Measurements from ENCODE around the gene MYO3B.
"Not testable (repeated sequence)": the region's sequence is repeated elsewhere in the genome, so short reads cannot be mapped to it uniquely, and the experiment has no call there.

MYO3B gene

DNA sequence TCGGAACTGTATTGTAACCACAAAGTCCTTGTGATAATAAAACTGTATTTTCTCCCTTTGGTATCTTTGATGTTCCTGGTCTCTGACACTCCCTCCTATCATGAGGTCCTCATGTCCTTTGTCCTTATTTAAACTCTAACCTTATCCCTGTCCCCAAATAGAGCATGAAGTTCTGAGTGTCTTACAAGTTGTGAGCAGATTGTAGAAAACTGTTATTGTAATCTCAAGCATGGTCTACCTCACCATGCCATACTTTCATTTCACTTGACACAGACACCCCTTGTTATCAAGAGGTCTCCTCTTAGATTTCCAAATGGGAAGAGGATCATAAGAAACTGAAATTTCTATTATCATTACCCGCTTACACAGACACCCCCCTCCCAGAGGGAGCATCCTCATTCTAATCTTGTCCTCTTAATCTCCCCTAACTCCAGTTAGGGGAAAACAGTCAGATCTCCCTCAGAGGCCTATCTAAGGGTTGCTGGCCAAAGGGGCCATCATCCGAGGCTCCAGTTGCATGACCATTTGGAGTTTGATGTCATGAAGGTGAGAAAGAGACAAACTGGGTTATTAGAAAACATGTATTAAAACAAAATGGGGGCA is 29.0 kb downstream of the MYO3B start:
- DNase-seq (ENCODE audit: low read depth in 2 of 3, low spot score in 1 of 3) = no peak

- no peak for DNase-seq (ENCODE audit: low read depth in 2 of 3, low spot score in 1 of 3)
Observed at GRCh38 chr2:170207901-170208300, 30.0 kb downstream of the MYO3B start.

- no peak for DNase-seq (ENCODE audit: low read depth in 2 of 3, low spot score in 1 of 3)
Observed at GRCh38 chr2:170208967-170209366, 31.0 kb downstream of the MYO3B start.

DNA sequence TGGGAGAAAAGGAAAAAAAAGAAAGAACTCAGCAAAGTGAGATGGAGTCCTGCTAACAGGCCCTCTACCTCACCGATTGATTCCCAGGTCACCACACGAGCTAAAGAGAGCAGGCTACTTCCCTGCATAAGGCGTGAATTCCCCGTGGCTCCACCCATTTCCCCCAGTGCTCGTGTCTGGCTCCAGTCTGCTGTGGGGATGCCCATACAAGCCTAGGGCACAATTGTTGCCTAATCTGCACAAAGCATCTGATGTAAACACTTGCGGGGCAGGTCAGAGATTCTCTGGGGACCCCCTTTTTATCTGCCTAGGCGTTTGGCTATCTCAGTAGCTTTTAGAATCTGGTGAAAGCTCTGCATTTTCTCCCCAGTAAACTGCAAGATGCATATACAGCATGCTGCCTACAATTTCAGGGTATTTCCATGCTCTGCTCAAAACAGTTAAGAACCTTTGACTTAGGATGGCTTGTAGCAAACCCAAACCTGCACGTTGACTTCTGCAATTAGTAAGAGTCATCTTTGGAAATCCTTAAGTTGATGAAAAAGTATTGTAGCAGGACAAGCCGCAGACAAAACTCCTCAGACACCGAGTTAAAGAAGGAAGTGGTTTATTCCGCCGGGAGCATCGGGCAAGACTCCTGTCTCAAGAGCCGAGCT is 34.8 kb downstream of the MYO3B start:
- DNase-seq (ENCODE audit: low read depth in 2 of 3, low spot score in 1 of 3) = no peak

GRCh38 chr2:170213281-170213625 is 35.3 kb downstream of the MYO3B start:
- not testable (repeated sequence) for DNase-seq (ENCODE audit: low read depth in 2 of 3, low spot score in 1 of 3)

DNA sequence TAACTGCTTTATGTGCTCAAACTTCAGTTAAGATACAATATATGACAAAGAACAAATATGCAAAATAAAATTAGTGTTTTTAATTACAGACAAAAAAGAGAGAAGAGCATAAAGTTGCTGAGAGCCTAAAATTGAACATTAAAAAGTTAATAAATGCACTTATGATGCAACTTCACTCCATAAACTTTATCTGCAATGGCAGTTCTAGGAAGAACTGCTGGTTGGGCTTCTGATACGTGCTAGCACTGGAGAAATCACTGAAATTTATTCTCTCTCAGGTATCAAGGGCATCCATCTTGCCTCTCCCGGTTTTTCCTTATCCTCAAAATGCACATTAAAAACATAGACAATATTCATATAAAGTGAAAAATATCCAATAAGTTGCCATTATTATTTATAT is 35.7 kb downstream of the MYO3B start:
- DNase-seq (ENCODE audit: low read depth in 2 of 3, low spot score in 1 of 3) = no peak

DNA sequence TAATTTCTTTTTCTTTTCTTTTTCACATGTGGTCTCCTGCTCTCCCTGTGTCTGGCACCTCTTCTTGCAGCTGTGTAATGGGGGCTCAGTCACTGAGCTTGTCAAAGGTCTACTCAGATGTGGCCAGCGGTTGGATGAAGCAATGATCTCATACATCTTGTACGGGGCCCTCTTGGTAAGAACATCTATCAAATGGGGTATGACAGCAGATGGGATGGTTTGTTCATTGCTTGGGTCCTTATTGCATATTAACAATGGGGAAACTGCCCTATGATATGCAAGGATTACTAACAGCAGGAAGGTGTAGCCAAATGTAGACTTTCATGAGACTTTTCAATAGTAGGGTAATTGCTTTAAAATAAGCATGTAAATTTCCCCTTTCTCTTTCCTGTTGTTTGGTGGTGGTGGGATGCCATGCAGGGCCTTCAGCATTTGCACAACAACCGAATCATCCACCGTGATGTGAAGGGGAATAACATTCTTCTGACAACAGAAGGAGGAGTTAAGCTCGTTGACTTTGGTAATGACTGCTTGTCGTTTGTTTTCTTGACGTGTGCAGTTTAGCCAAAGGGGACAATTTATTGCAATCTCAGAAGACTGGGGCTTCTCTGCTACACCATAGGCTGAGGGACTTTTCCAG is 36.5 kb downstream of the MYO3B start:
- no peak for DNase-seq (ENCODE audit: low read depth in 2 of 3, low spot score in 1 of 3)

DNA sequence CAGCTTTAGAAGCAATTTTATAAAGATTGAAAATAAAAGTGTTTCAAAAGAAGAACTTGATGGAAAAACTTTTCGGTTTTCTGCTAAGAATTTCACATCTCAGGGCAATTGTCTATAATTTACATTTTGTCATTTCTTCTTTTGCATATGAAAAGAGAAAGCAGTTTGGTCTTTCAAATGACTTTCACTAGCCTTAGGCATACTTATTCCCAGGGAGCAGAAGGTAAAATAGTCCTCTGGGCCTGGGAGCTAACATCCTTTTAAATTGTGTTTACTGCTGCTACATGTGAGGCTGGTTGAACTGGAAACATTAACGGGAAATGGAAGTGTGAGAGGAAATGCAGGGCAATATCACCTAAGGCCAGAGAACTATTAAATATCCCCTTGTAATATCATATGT is 37.1 kb downstream of the MYO3B start:
- DNase-seq (ENCODE audit: low read depth in 2 of 3, low spot score in 1 of 3) = no peak

DNA sequence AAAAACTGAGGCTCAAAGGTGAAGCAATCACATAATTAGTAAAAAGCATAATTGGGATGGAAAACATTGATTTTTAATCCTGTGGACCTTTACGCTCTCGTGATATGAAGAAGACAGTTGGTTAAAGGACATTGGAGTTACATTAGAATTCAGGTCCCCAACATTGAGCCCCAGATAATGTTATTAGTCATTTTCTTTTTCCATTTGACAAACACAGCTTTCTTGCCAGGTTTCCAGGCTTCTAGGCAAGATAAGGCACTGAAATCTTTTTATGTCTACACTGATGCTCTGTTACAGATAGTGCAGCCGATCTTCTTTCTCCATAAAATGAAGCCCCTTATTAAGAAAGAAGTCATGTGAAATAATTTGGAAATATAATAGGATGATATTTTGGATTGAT is 38.5 kb downstream of the MYO3B start:
- no peak for DNase-seq (ENCODE audit: low read depth in 2 of 3, low spot score in 1 of 3)

GRCh38 chr2:170216981-170217380 is 39.0 kb downstream of the MYO3B start:
- DNase-seq (ENCODE audit: low read depth in 2 of 3, low spot score in 1 of 3) = no peak

- no peak for DNase-seq (ENCODE audit: low read depth in 2 of 3, low spot score in 1 of 3)
Observed at GRCh38 chr2:170217778-170218251, 39.9 kb downstream of the MYO3B start.

- DNase-seq (ENCODE audit: low read depth in 2 of 3, low spot score in 1 of 3) = no peak
Observed at GRCh38 chr2:170218456-170218855, 40.5 kb downstream of the MYO3B start.

DNA sequence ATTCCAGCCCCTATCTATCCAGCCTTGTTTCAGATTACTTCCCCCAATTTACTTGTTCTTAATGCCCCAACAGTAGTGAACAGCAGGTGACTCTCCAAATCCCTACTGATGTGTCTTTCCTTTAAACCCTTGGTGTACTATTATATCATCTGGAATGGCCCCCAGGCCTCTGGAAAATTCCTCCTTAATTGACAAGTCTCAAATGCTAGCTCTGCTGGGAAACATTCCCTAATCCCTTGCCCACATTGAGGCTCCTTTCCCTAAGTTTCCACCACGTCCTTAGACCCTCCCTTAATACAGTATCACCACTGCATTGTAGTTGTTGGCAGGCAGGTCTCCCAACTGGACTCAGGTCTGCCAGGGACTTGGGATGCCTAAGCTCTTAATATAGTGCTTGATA is 41.0 kb downstream of the MYO3B start:
- no peak for DNase-seq (ENCODE audit: low read depth in 2 of 3, low spot score in 1 of 3)

DNA sequence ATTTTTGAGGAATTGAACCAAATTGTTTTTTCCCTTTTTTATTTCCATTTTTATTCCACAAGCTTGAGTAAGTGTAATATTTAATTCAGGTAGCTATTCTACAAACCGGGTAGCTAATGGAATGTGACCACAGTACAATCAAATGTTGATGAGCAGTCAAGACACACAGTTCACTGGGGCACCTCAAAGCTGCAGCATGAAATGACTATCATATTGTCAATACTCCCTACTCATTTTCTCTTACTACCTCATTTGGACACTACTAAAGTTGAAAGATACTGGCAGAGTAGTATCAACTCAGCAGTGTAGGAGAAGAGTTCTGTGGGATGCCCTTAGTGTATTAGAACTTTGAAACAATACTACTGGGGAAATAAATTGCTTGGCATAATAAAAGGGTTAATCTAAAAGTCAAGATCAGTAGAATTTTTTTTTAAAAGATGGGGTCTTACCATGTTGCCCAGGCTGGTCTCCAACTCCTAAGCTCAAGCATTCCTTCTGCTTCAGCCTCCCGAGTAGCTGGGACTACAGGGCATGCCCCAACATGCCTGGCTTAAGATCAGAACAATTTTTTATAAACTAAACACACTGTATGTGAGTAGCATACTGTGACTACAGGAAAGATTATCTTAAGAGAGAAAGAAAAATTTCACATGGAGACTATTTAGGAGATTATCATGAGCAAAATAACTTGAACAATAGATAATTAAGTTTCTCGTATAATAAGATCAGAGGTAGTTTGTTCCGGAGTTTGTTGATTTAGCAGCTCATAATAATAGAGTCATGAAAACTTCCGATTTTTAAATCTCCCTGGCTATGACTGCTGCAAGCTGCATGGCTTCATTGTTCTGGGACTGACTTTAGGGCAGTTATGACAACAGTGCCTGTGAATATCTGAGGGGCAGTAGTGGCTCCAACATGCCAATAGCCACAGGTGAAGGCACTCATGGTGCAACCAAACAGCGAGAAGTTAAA is 43.7 kb downstream of the MYO3B start:
- no peak for DNase-seq (ENCODE audit: low read depth in 2 of 3, low spot score in 1 of 3)

DNA sequence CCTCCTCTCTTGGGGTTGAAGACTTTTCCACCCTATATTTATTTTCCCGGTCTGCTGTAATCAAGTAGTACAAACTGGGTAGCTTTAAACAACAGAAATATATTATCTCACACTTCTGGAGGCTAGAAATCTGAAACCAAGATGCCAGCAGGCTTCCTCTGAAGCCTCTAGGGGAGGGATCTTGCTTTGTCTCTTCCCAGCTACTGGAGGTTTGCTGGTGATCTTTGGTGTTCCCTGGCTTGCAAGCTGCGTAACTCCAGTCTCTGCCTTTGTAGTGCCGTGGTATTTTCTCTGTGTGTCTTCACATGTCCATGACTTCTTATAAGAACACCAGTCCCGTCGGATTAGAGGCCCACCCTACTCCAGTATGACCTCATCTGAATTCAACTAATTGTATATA is 44.4 kb downstream of the MYO3B start:
- DNase-seq (ENCODE audit: low read depth in 2 of 3, low spot score in 1 of 3) = no peak

GRCh38 chr2:170222842-170223241 is 44.9 kb downstream of the MYO3B start:
- no peak for DNase-seq (ENCODE audit: low read depth in 2 of 3, low spot score in 1 of 3)

GRCh38 chr2:170224692-170225294 is 46.8 kb downstream of the MYO3B start:
- no peak for DNase-seq (ENCODE audit: low read depth in 2 of 3, low spot score in 1 of 3)

DNA sequence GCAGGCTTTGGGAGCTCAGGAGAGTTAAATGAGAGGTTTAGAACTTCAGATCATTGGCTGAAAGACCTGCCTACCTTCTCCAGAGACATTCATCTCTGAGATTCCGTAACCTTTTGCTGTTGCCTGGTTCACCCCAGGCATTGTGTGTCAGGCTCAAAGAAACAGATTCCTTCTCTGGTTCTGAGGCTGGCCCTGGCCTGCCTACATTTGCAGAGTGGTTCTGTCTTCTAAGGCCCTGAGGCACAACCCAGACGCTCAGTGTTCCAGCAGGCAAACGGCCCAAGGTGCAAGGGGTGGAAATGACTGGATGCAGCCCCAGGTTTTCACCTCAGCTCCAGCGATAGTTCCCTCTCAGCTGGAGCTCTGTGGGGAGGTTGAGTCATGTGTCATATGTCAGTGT is 48.3 kb downstream of the MYO3B start:
- DNase-seq (ENCODE audit: low read depth in 2 of 3, low spot score in 1 of 3) = no peak

DNA sequence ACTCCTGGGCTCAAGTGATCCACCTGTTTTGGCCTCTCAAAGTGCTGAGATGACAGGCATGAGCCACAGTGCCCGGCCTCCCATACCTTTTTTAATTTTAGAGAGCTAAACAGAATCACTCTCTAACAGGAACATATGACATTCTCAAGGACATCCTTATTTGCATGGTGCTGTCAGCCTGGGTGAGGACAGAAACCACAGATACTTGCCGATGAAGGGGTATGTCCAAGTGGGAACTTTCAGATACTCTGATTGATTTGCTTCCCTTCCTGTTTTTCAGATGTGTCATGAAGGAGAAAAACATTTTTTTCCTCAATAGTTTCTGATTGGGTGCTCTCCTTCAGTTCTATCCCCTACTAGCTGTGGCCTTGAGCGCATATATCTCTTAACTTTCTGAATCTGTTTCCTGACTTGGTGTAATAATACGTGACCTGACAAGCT is 49.6 kb downstream of the MYO3B start:
- no peak for DNase-seq (ENCODE audit: low read depth in 2 of 3, low spot score in 1 of 3)

DNA sequence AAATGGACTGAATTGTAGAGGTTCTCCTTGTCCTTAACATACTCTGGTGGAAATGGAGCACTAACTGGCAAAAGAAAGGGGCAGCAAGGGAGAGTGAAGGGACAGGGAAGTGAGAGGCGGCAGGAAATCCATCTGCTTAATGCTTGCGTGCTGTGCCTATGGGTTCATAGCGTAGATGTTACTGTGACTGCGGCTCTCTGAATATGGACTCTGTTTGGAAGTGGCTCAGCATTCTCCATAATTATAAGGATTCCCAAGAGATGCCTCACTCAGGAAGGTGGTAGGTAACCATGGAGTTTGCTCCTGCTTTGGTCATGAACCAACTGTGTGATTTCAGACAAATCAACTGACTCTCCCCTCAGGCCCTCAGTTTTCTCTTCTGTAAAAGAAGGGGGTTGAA is 50.0 kb downstream of the MYO3B start:
- DNase-seq (ENCODE audit: low read depth in 2 of 3, low spot score in 1 of 3) = no peak

- DNase-seq (ENCODE audit: low read depth in 2 of 3, low spot score in 1 of 3) = no peak
Observed at GRCh38 chr2:170228429-170228828, 50.5 kb downstream of the MYO3B start.

All from stimulated activated CD4-positive, alpha-beta T cell treated with anti-CD3 and anti-CD28 coated beads, Interleukin-12 subunit alpha, Interleukin-12 subunit beta, amount 100 ng/mL, for 48 hours (primary cell).